Right renal pelvis (tissue), 4 donors: ENCODE measurements around the gene PMS1. TPM values are rescaled to one million over a fixed set of nuclear protein-coding genes. Genes with fewer than 3 reads are reported as not detected.

Source experiments
- polyA plus RNA-seq, 4 donors: library from polyadenylated mRNA; unstranded; fragments of 120-200 nt; gene quantifications; one replicate each; pipeline ENCODE4 v1.2.1, GENCODE V29; 2013; ENCODE audit not compliant: insufficient read length in 4 of 4

The PMS1 gene
- polyA plus RNA-seq, 4 donors = 31.2 to 42.6 (median 38.7) TPM

Other genes with a start within 250 kb of the PMS1 start
- 100 to 1,000 TPM; 109 to 161 (median 136) TPM for gene SLC40A1, start 203.7 kb upstream of the PMS1 start, polyA plus RNA-seq
- 10 to 100 TPM; 55.7 to 68.6 (median 65.0) TPM for gene ASNSD1, start 123.0 kb upstream of the PMS1 start, polyA plus RNA-seq
- 10 to 100 TPM in 1 of 4 donors, 1 to 10 TPM in 3; 6.6 to 10.5 (median 8.4) TPM for gene ANKAR, start 109.8 kb upstream of the PMS1 start, polyA plus RNA-seq
- 10 to 100 TPM; 15.7 to 22.5 (median 20.1) TPM for gene OSGEPL1, start 21.7 kb upstream of the PMS1 start, polyA plus RNA-seq
- gene ORMDL1, start 111 bp upstream of the PMS1 start, polyA plus RNA-seq = 100 to 1,000 TPM in 3 of 4 donors, 10 to 100 TPM in 1; 88.4 to 109 (median 103) TPM